Large intestine (tissue), 3 donors: ENCODE data around the gene SRD5A1. TPM values are rescaled to one million over a fixed set of nuclear protein-coding genes. Genes with fewer than 3 reads are reported as not detected.
A peak's percentile ranks its signal among the peaks of the same experiment; 100 is the strongest.

ENCODE experiments used
- DNase-seq, 2 donors: peaks; one replicate each; pipeline versions ENCODE4 v3.0.0 to v3.0.0-alpha.2; 2013
- H3K27ac ChIP-seq: one replicate; pipeline ENCODE4 v1.5.1; 2013; ENCODE audit warnings: low read length
- H3K27me3 ChIP-seq: 2 replicates; pipeline ENCODE4 v1.6.1; 2013; ENCODE audit warnings: low read length; ENCODE audit not compliant: control insufficient read depth, insufficient read depth
- H3K36me3 ChIP-seq: 2 replicates; pipeline ENCODE4 v1.6.1; 2013; ENCODE audit warnings: low read length; ENCODE audit not compliant: control insufficient read depth, insufficient read depth
- H3K4me1 ChIP-seq: one replicate; pipeline ENCODE4 v1.6.1; 2013; ENCODE audit warnings: low read length; ENCODE audit not compliant: control insufficient read depth, insufficient read depth
- H3K4me3 ChIP-seq: one replicate; pipeline ENCODE4 v1.5.1; 2013; ENCODE audit warnings: low read length
- H3K9me3 ChIP-seq: one replicate; pipeline ENCODE4 v1.6.1; 2013; ENCODE audit warnings: mild to moderate bottlenecking, low read depth, low read length, moderate library complexity; ENCODE audit not compliant: control insufficient read depth
- WGBS: methylation state at CpG from one replicate; pipeline ENCODE4 v1.1.5; 2013; ENCODE audit warnings: low lambda C conversion rate; ENCODE audit not compliant: insufficient coverage; 5-methylcytosine and 5-hydroxymethylcytosine counted together
- polyA plus RNA-seq: library from polyadenylated mRNA; unstranded; fragments of 120-200 nt; gene quantifications from one replicate; pipeline ENCODE4 v1.2.1, GENCODE V29; 2013

SRD5A1 gene
- polyA plus RNA-seq, 1 donor, result 9.1 TPM

GRCh38 chr5:6623228-6623627 lies 10.0 kb upstream of the SRD5A1 start:
- no peak overlapping the region for H3K4me3 ChIP-seq
- H3K27me3 ChIP-seq, result no peaks in the 10 kb centered on the region
- peaks cover 75% of the 10 kb centered on the region for H3K36me3 ChIP-seq
- H3K27ac ChIP-seq, result no peak overlapping the region
- H3K9me3 ChIP-seq, result no peaks in the 10 kb centered on the region
- WGBS, result 100% methylated on average over 1 of the region's 4 CpGs
- H3K4me1 ChIP-seq, result no peaks in the 10 kb centered on the region
- no peak for DNase-seq

DNA sequence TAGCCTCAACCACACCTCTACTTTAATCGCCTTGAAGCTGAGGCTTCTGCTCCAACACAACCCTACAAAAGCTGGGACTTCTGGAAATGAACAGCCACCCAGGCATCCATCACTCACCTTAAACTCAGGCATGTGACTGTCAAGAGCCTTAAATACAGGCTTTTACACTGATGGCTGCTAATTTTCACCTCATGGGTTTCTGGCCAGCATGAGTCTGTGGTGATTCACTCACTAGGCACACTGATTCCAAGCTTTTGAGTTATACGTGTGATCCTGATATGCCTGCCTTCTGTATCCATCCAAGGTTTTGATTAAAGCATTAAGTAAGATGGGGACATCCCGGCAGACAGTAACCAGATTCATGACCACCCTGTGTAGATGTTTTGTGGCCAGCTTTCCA lies 9.3 kb upstream of the SRD5A1 start:
- peaks cover 76% of the 10 kb centered on the region for H3K36me3 ChIP-seq
- DNase-seq, result no peak
- H3K27me3 ChIP-seq, result no peaks in the 10 kb centered on the region
- no peak overlapping the region for H3K4me3 ChIP-seq
- no CpG with 5 or more reads among the region's 3 CpGs for WGBS
- H3K9me3 ChIP-seq, result no peaks in the 10 kb centered on the region
- H3K4me1 ChIP-seq, result no peaks in the 10 kb centered on the region
- H3K27ac ChIP-seq, result no peak overlapping the region

DNA sequence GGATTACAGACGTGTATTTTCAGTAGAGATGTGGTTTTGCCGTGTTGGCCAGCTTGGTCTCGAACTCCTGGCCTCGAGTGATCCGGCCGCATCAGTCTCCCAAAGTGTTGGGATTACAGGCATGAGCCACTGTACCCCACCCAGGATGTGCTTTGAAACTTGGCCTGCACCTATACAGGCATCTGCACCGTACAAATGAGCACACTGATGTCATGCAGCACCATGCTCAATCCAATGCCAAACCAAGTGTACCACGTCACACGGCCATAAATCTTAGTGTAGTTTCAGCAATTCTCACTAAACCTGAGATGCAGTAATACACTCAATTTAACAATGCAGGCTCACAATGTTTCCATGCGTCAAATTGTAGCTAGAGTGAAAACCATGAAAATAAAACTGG lies 6.7 kb upstream of the SRD5A1 start:
- DNase-seq, result no peak
- H3K4me3 ChIP-seq, result no peak overlapping the region
- H3K27ac ChIP-seq, result no peak overlapping the region
- peaks cover 76% of the 10 kb centered on the region for H3K36me3 ChIP-seq
- H3K27me3 ChIP-seq, result no peaks in the 10 kb centered on the region
- H3K4me1 ChIP-seq, result peaks cover 3% of the 10 kb centered on the region
- no peaks in the 10 kb centered on the region for H3K9me3 ChIP-seq
- 100% methylated on average over 1 of the region's 10 CpGs for WGBS

DNA sequence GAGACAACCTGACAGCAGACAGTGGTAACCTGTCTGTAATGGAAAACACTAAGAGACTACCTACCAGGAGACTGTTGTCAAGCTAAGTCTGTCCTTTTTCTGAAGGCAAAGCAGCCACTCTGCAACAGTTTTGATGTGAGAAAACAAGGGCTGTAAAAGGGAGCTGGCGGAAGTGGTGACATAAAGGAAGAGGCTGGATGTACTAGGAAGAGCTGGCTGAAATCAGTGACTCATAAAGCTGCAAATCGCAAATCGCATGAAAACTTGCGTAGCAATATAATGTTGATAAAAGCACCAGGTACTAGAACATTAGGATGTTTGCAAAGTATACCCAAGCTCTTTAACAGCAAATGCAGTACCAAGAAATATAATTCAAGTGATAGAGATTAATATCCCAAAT lies 1.8 kb upstream of the SRD5A1 start:
- Histone ChIP-seq H3K9me3 (no peaks in the 10 kb centered on the region), H3K4me1 (peaks cover 11% of the 10 kb centered on the region), H3K27ac (no peak overlapping the region), H3K4me3 (no peak overlapping the region), H3K27me3 (no peaks in the 10 kb centered on the region), H3K36me3 (peaks cover 35% of the 10 kb centered on the region)
- 100% methylated on average over 4 of the region's 4 CpGs for WGBS
- DNase-seq, result no peak

DNA sequence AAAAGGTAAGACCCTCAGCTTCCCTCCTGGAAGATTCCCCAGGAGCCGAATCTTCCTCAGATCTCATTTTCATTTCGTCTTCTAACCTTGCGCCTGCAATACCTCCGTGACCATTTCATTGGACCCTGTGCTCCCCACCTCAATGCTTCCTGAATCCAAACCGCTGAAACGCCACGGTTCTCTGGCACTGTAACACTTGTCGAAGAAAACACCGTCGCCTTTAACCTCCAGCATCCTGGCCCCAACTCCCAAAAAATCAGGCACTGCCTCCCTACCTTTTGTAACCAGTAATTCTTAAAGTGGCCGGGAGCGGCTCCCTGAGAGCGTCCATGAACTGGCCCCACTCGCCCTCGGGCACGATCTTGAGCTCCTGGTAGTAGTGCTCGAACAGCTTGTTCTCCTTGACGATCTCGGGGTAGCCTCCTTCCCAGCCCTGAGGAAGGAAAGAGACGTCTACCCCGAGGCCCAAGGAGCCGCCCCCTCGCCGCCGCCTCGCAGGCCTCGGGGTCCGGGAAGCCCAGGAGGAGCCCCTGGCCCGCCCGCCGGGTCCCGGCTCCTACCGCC lies 834 bp upstream of the SRD5A1 start:
- Histone ChIP-seq H3K9me3 (no peaks in the 10 kb centered on the region), H3K4me1 (peaks cover 11% of the 10 kb centered on the region), H3K27me3 (no peaks in the 10 kb centered on the region), H3K36me3 (peaks cover 29% of the 10 kb centered on the region), H3K4me3 (peak overlapping the region; percentile 70), H3K27ac (no peak overlapping the region)
- WGBS, result no CpG with 5 or more reads among the region's 33 CpGs
- DNase-seq, result no peak

DNA sequence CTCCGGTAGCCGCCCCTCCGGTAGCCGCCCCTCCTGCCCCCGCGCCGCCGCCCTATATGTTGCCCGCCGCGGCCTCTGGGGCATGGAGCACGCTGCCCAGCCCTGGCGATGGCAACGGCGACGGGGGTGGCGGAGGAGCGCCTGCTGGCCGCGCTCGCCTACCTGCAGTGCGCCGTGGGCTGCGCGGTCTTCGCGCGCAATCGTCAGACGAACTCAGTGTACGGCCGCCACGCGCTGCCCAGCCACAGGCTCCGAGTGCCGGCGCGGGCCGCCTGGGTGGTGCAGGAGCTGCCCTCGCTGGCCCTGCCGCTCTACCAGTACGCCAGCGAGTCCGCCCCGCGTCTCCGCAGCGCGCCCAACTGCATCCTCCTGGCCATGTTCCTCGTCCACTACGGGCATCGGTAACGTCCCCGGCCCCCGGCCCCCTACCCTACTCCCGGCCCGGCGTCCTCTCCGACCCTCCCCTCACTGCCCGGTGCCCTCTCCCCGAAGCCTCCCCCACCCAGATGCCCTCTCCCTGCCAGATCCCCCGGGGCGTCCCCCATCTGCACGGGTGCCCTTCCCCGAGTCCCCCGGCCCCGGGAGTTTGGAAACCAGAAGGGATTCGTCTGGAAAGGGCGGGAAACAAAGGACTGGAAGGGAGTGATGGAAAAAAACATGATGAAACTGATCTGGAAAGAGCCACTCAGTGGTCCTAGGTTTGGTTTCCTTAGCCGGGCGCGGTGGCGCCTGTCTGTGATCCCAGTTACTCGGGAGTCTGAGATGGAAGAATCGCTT lies 417 bp downstream of the SRD5A1 start:
- H3K4me1 ChIP-seq, result peaks cover 11% of the 10 kb centered on the region
- 0% methylated on average over 1 of the region's 75 CpGs for WGBS
- no peak overlapping the region for H3K27ac ChIP-seq
- peaks cover 23% of the 10 kb centered on the region for H3K36me3 ChIP-seq
- H3K9me3 ChIP-seq, result no peaks in the 10 kb centered on the region
- peak overlapping the region; percentile 70 for H3K4me3 ChIP-seq
- H3K27me3 ChIP-seq, result no peaks in the 10 kb centered on the region
- peak; percentile 27 to 29 for DNase-seq

- Histone ChIP-seq H3K4me1 (peaks cover 11% of the 10 kb centered on the region), H3K27me3 (no peaks in the 10 kb centered on the region), H3K36me3 (peaks cover 16% of the 10 kb centered on the region), H3K4me3 (peak overlapping the region; percentile 70), H3K9me3 (no peaks in the 10 kb centered on the region), H3K27ac (no peak overlapping the region)
- DNase-seq, result no peak
- WGBS, result 20% methylated on average over 2 of the region's 6 CpGs
Measured at GRCh38 chr5:6634306-6634705, 1.1 kb downstream of the SRD5A1 start.

GRCh38 chr5:6634788-6635430 lies 1.7 kb downstream of the SRD5A1 start:
- Histone ChIP-seq H3K27ac (no peak overlapping the region), H3K36me3 (peaks cover 10% of the 10 kb centered on the region), H3K4me1 (peaks cover 11% of the 10 kb centered on the region), H3K9me3 (no peaks in the 10 kb centered on the region), H3K4me3 (no peak overlapping the region), H3K27me3 (no peaks in the 10 kb centered on the region)
- DNase-seq, result no peak
- 70% methylated on average over 2 of the region's 5 CpGs for WGBS

GRCh38 chr5:6636293-6636692 lies 3.1 kb downstream of the SRD5A1 start:
- Histone ChIP-seq H3K27me3 (no peaks in the 10 kb centered on the region), H3K4me1 (peaks cover 10% of the 10 kb centered on the region), H3K4me3 (no peak overlapping the region), H3K27ac (no peak overlapping the region), H3K9me3 (no peaks in the 10 kb centered on the region), H3K36me3 (peaks cover 1% of the 10 kb centered on the region)
- no CpG with 5 or more reads among the region's 5 CpGs for WGBS
- DNase-seq, result no peak

DNA sequence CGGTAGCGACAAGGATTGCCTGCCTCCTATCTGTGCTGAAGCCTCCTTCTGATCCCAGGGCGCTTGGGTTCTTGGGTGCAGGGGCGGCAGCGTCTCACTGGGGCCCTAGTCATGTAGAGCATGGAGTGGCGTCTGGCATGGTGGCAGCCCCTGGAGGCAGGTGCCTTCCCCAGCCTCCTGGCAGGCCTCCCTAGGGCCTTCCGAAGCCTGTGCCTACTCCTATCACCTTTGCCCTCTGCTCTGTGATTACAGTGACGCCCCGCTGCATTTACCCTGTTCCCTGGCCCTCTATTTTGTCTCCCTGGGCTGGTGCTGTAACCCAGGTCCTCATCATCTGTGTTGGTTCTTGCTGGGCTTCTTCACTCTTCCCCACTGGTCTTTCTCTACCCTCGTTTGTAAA lies 3.8 kb downstream of the SRD5A1 start:
- no CpG with 5 or more reads among the region's 10 CpGs for WGBS
- no peaks in the 10 kb centered on the region for H3K27me3 ChIP-seq
- H3K27ac ChIP-seq, result no peak overlapping the region
- DNase-seq, result no peak
- H3K36me3 ChIP-seq, result no peaks in the 10 kb centered on the region
- H3K4me3 ChIP-seq, result no peak overlapping the region
- no peaks in the 10 kb centered on the region for H3K9me3 ChIP-seq
- H3K4me1 ChIP-seq, result peaks cover 4% of the 10 kb centered on the region
